Adrenal gland (tissue), 5 donors: ENCODE measurements around the gene DNAJC15.

ENCODE experiments used
- CTCF ChIP-seq, 6 experiments: fragments of 450-650 bp in 4 of 6; fragments of 200-600 bp in 2 of 6; sonication (generic) in 1 of 6; IDR thresholded peaks; 1 replicate in 5 of 6; 2 replicates in 1 of 6; pipeline versions ENCODE4 v1.5.1 to v1.8.0; 2016 to 2021; ENCODE audit warnings: antibody characterized with exemption in 6 of 6, mild to moderate bottlenecking in 2 of 6, moderate library complexity in 1 of 6
- POLR2A ChIP-seq, 2 donors: fragments of 450-650 bp; IDR thresholded peaks; one replicate each; pipeline ENCODE4 v1.6.1; 2017; ENCODE audit warnings: antibody characterized with exemption in 2 of 2, mild to moderate bottlenecking in 2 of 2, moderate library complexity in 1 of 2
- donor health status: DM: no; HTN: no; CAD: no.

GRCh38 chr13:43140985-43141384 lies 117.6 kb downstream of the DNAJC15 start:
- no peak for TF ChIP-seq CTCF (IDR thresholded peaks at IDR 0.05)
- TF ChIP-seq POLR2A (IDR thresholded peaks at IDR 0.05), result no peak
